GM23248 (cell line): ENCODE results near the gene HNRNPD. TPM values are rescaled to one million over a fixed set of nuclear protein-coding genes. Genes with fewer than 3 reads are reported as not detected.

Source experiments
- DNase-seq: peaks from one replicate; pipeline ENCODE4 v3.0.0-alpha.2; 2015
- H2AFZ ChIP-seq: fragments of 200-600 bp; sonication (generic); 2 replicates; pipeline ENCODE4 v1.6.1; 2016; ENCODE audit warnings: antibody characterized with exemption
- H3F3A ChIP-seq: fragments of 200-600 bp; sonication (generic); 2 replicates; pipeline ENCODE4 v1.6.1; 2016; ENCODE audit warnings: mild to moderate bottlenecking, antibody characterized with exemption, mixed run types; ENCODE audit not compliant: insufficient read depth
- H3K27ac ChIP-seq: fragments of 200-600 bp; sonication (generic); 2 replicates; pipeline ENCODE4 v1.5.1; 2016; ENCODE audit warnings: mild to moderate bottlenecking
- H3K27me3 ChIP-seq: fragments of 200-600 bp; sonication (generic); replicated peaks from 2 replicates; pipeline ENCODE4 v1.6.1; 2016; ENCODE audit warnings: mild to moderate bottlenecking; ENCODE audit not compliant: insufficient read depth
- H3K36me3 ChIP-seq: fragments of 200-600 bp; sonication (generic); 2 replicates; pipeline ENCODE4 v1.6.1; 2016; ENCODE audit warnings: low read depth, mild to moderate bottlenecking
- H3K4me1 ChIP-seq: fragments of 200-600 bp; sonication (generic); 2 replicates; pipeline ENCODE4 v1.6.1; 2016; ENCODE audit warnings: mild to moderate bottlenecking; ENCODE audit not compliant: insufficient read depth
- H3K4me2 ChIP-seq: fragments of 200-600 bp; sonication (generic); one replicate; pipeline ENCODE4 v1.6.1; 2016; ENCODE audit warnings: mild to moderate bottlenecking; ENCODE audit not compliant: unreplicated experiment
- H3K4me3 ChIP-seq: fragments of 200-600 bp; sonication (generic); 2 replicates; pipeline ENCODE4 v1.5.1; 2016; ENCODE audit warnings: mild to moderate bottlenecking
- H3K79me2 ChIP-seq: fragments of 200-600 bp; sonication (generic); 2 replicates; pipeline ENCODE4 v1.6.1; 2016; ENCODE audit warnings: mild to moderate bottlenecking; ENCODE audit not compliant: insufficient read depth
- H3K9ac ChIP-seq: fragments of 200-600 bp; sonication (generic); 2 replicates; pipeline ENCODE4 v1.6.1; 2016; ENCODE audit warnings: mild to moderate bottlenecking
- H3K9me2 ChIP-seq: fragments of 200-600 bp; sonication (generic); 2 replicates; pipeline ENCODE4 v1.6.1; 2016; ENCODE audit warnings: mixed run types, mild to moderate bottlenecking, moderate library complexity; ENCODE audit not compliant: insufficient read depth
- H3K9me3 ChIP-seq: fragments of 200-600 bp; sonication (generic); one replicate; pipeline ENCODE4 v1.6.1; 2017; ENCODE audit warnings: low read depth
- H4K20me1 ChIP-seq: fragments of 200-600 bp; sonication (generic); 2 replicates; pipeline ENCODE4 v1.6.0; 2016; ENCODE audit not compliant: insufficient read depth
- EZH2 ChIP-seq: fragments of 200-600 bp; sonication (generic); IDR thresholded peaks from 2 replicates; pipeline ENCODE4 v1.6.1; 2018; ENCODE audit warnings: antibody characterized with exemption, mild to moderate bottlenecking; ENCODE audit not compliant: insufficient read depth, poor library complexity, severe bottlenecking
- EZH2phosphoT487 ChIP-seq: fragments of 200-600 bp; sonication (generic); IDR thresholded peaks from 2 replicates; pipeline ENCODE4 v1.6.1; 2018; ENCODE audit warnings: antibody characterized with exemption, moderate library complexity, mild to moderate bottlenecking, low read depth; ENCODE audit not compliant: insufficient read depth
- WGBS, 2 experiments: methylation state at CpG; one replicate each; pipeline ENCODE4 v1.1.6; 2015 to 2017; ENCODE audit warnings: low lambda C conversion rate in 2 of 2, low coverage in 1 of 2; ENCODE audit errors: missing lambda C conversion rate in 2 of 2; 5-methylcytosine and 5-hydroxymethylcytosine counted together
- in situ Hi-C: fragments of 300-500 bp; cut with MboI; formaldehyde crosslinking; loops from 2 replicates; pipeline ENCODE4 v1.15.0; 2020
- polyA plus RNA-seq: library from polyadenylated mRNA; unstranded; fragments of >200 nt; fragmentation: Nextera tagmentation; extraction: Ambion mirVana; gene quantifications from 2 replicates; pipeline ENCODE4 v1.2.1, GENCODE V29; 2016
- total RNA-seq: library from RNA; depleted of rRNA; stranded (reverse); fragments of >200 nt; shearing (Covaris generic); gene quantifications from 2 replicates; pipeline ENCODE4 v1.2.3, GENCODE V29; 2014

The HNRNPD gene
- total and polyA plus RNA-seq, 2 experiments from 2014 or later: 31.2 to 118 TPM

- H3K79me2 ChIP-seq: peaks cover 15% of the 10 kb centered on the region; the same call in 1 of the 2 replicates
- in situ Hi-C loops: no loop called here
- H3K9me2 ChIP-seq: no peaks in the 10 kb centered on the region
- H3K36me3 ChIP-seq: no peaks in the 10 kb centered on the region
- no peak overlapping the region for H3K4me2 ChIP-seq
- no peaks in the 10 kb centered on the region for H3K27me3 ChIP-seq
- H3K9ac ChIP-seq: no peak overlapping the region
- no peaks in the 10 kb centered on the region for H3K4me1 ChIP-seq
- DNase-seq: no peak
- no peaks in the 10 kb centered on the region for H4K20me1 ChIP-seq
- H3K27ac ChIP-seq: no peak overlapping the region
- WGBS, 2 experiments: 50 to 51% methylated on average over 2 of the region's 2 CpGs
- TF ChIP-seq EZH2phosphoT487: no peak
- TF ChIP-seq EZH2: no peak
- H3F3A ChIP-seq: peaks cover 8% of the 10 kb centered on the region; the same call in 1 of the 2 replicates
- no peak overlapping the region for H2AFZ ChIP-seq
- no peaks in the 10 kb centered on the region for H3K9me3 ChIP-seq
- no peak overlapping the region for H3K4me3 ChIP-seq
Observed at GRCh38 chr4:82382751-82383150, 9.0 kb upstream of the HNRNPD start.

- in situ Hi-C loops: no loop called here
- H3K4me3 ChIP-seq: no peak overlapping the region
- H3K27me3 ChIP-seq: no peaks in the 10 kb centered on the region
- 60 to 68% methylated on average over 2 of the region's 2 CpGs for WGBS, 2 experiments
- no peak overlapping the region for H3K9ac ChIP-seq
- H3K27ac ChIP-seq: no peak overlapping the region
- no peak overlapping the region for H2AFZ ChIP-seq
- H4K20me1 ChIP-seq: no peaks in the 10 kb centered on the region
- peak; percentile 69 for DNase-seq
- TF ChIP-seq EZH2phosphoT487 (no peak), EZH2 (no peak)
- peaks cover 25% of the 10 kb centered on the region for H3K79me2 ChIP-seq
- peaks cover 8% of the 10 kb centered on the region; the same call in 1 of the 2 replicates for H3F3A ChIP-seq
- H3K4me2 ChIP-seq: no peak overlapping the region
- H3K36me3 ChIP-seq: no peaks in the 10 kb centered on the region
- no peaks in the 10 kb centered on the region for H3K9me2 ChIP-seq
- no peaks in the 10 kb centered on the region for H3K4me1 ChIP-seq
- H3K9me3 ChIP-seq: no peaks in the 10 kb centered on the region
Observed at GRCh38 chr4:82381661-82382296, 8.0 kb upstream of the HNRNPD start.

- Histone ChIP-seq H3K9me3 (no peaks in the 10 kb centered on the region), H3K4me3 (no peak overlapping the region), H3K36me3 (no peaks in the 10 kb centered on the region), H2AFZ (no peak overlapping the region), H4K20me1 (no peaks in the 10 kb centered on the region), H3K4me2 (no peak overlapping the region), H3K9me2 (no peaks in the 10 kb centered on the region), H3K9ac (no peak overlapping the region), H3F3A (peaks cover 8% of the 10 kb centered on the region; the same call in 1 of the 2 replicates), H3K79me2 (peaks cover 31% of the 10 kb centered on the region), H3K27me3 (no peaks in the 10 kb centered on the region), H3K4me1 (0 out of 2 replicates have a peak, but pooled peaks cover 1% of the 10 kb centered on the region), H3K27ac (no peak overlapping the region)
- no peak for DNase-seq
- TF ChIP-seq EZH2: no peak
- no peak for TF ChIP-seq EZH2phosphoT487
- WGBS, 2 experiments: 99 to 100% methylated on average over 3 of the region's 3 CpGs
- in situ Hi-C loops: no loop called here
Observed at GRCh38 chr4:82381235-82381634, 7.4 kb upstream of the HNRNPD start.

GRCh38 chr4:82380831-82381230 lies 7.0 kb upstream of the HNRNPD start:
- no peaks in the 10 kb centered on the region for H4K20me1 ChIP-seq
- H3K9me2 ChIP-seq: no peaks in the 10 kb centered on the region
- no peak for TF ChIP-seq EZH2
- no peak for TF ChIP-seq EZH2phosphoT487
- no peak overlapping the region for H3K9ac ChIP-seq
- peaks cover 8% of the 10 kb centered on the region; the same call in 1 of the 2 replicates for H3F3A ChIP-seq
- H2AFZ ChIP-seq: no peak overlapping the region
- no peaks in the 10 kb centered on the region for H3K36me3 ChIP-seq
- 92 to 96% methylated on average over 4 of the region's 4 CpGs for WGBS, 2 experiments
- H3K27ac ChIP-seq: no peak overlapping the region
- no peak overlapping the region for H3K4me3 ChIP-seq
- H3K27me3 ChIP-seq: no peaks in the 10 kb centered on the region
- in situ Hi-C loops: no loop called here
- H3K79me2 ChIP-seq: peaks cover 35% of the 10 kb centered on the region
- H3K4me1 ChIP-seq: peaks cover 5% of the 10 kb centered on the region
- DNase-seq: no peak
- no peaks in the 10 kb centered on the region for H3K9me3 ChIP-seq
- no peak overlapping the region for H3K4me2 ChIP-seq

GRCh38 chr4:82380344-82380743 lies 6.6 kb upstream of the HNRNPD start:
- 63 to 68% methylated on average over 7 to 9 of the region's 9 CpGs for WGBS, 2 experiments
- Histone ChIP-seq H3K27me3 (no peaks in the 10 kb centered on the region), H3K9me2 (no peaks in the 10 kb centered on the region), H3K9ac (no peak overlapping the region), H3K4me1 (peaks cover 10% of the 10 kb centered on the region), H3F3A (peaks cover 8% of the 10 kb centered on the region; the same call in 1 of the 2 replicates), H3K79me2 (peaks cover 40% of the 10 kb centered on the region), H3K36me3 (no peaks in the 10 kb centered on the region), H2AFZ (no peak overlapping the region), H3K4me2 (no peak overlapping the region), H3K9me3 (no peaks in the 10 kb centered on the region), H3K4me3 (no peak overlapping the region), H3K27ac (no peak overlapping the region), H4K20me1 (no peaks in the 10 kb centered on the region)
- DNase-seq: peak; percentile 33
- no peak for TF ChIP-seq EZH2phosphoT487
- TF ChIP-seq EZH2: no peak
- in situ Hi-C loops: no loop called here
